ENCODE results near the gene SMCO2. TPM values are rescaled to one million over a fixed set of nuclear protein-coding genes. Genes with fewer than 3 reads are reported as not detected.

The SMCO2 gene
- total RNA-seq, 2 donors from 2014 or later = not detected

DNA sequence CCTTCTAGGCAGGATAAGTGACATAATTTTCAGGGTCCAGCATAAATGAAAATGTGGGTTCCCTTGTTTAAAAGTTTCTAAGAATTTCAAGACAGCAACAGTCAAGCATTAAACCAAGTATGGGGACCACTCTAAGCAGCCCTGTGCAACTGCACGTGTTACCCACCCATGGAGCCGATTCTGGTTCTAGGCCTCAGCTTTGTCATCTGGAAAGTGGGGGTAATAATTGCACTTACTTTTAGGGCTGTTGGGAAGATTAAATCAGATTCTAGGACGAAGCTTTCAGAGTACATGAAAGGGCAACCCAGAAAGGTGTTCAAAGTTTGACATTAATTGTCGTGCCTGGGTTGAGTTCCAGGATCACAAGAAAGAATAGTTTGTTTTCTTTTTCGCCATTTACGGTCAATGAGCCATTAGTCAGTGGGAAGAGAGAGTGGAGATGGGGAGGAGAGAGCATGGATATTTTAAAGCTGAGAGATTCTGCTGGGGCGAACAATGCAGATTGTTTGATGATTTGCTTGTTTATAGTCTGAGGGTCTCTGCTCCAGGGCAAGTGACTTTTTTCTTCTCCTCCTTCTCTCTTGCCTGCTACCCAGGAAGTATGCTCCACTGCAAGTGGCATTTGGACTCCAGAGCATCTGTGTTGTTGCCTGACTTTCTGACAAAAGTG is 66.8 kb downstream of the SMCO2 start:
- Histone ChIP-seq H3K27ac (peak overlapping the region in 1 of 2 donors; percentile 6), H3K27me3 (no peaks in the 10 kb centered on the region), H3K9me3 (no peaks in the 10 kb centered on the region)

DNA sequence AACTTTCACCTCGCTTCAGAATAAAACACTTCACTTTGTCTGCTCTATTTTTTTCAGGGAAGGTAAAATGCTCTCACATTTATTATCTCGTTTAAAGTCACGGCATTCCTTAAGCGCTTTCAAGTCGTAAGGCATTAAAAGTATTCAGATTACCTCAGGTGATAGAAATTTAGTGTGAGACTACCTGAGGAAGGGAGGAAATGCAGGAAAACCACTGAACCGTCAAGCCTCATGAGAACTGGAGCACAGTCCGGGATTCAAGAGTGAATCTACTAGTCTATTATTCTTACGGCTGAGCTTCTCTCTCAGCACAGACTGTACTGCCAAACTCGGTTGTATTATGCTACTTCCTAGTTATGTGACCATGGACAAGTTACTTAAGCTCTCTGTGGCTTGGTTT is 69.1 kb downstream of the SMCO2 start:
- Histone ChIP-seq H3K4me1 (peaks cover 0 to 14% of the 10 kb centered on the region in 2 donors), H3K36me3 (no peaks in the 10 kb centered on the region), H3K4me3 (no peak overlapping the region), H3K27ac (no peak overlapping the region), H3K27me3 (no peaks in the 10 kb centered on the region), H3K9me3 (no peaks in the 10 kb centered on the region)
- TF ChIP-seq, protein P1, sequence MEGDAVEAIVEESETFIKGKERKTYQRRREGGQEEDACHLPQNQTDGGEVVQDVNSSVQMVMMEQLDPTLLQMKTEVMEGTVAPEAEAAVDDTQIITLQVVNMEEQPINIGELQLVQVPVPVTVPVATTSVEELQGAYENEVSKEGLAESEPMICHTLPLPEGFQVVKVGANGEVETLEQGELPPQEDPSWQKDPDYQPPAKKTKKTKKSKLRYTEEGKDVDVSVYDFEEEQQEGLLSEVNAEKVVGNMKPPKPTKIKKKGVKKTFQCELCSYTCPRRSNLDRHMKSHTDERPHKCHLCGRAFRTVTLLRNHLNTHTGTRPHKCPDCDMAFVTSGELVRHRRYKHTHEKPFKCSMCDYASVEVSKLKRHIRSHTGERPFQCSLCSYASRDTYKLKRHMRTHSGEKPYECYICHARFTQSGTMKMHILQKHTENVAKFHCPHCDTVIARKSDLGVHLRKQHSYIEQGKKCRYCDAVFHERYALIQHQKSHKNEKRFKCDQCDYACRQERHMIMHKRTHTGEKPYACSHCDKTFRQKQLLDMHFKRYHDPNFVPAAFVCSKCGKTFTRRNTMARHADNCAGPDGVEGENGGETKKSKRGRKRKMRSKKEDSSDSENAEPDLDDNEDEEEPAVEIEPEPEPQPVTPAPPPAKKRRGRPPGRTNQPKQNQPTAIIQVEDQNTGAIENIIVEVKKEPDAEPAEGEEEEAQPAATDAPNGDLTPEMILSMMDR (IDR thresholded peaks at IDR 0.05) = no peak
- DNase-seq (ENCODE audit: low spot score) = no peak

More for the DNA sequence above, 66.8 kb downstream of the SMCO2 start:
- Histone ChIP-seq H3K4me1 (peaks cover 0 to 14% of the 10 kb centered on the region in 2 donors), H3K4me3 (no peak overlapping the region), H3K36me3 (no peaks in the 10 kb centered on the region)
- no peak for DNase-seq (ENCODE audit: low spot score)
- TF ChIP-seq, protein P1 (IDR thresholded peaks at IDR 0.05) = no peak

DNA sequence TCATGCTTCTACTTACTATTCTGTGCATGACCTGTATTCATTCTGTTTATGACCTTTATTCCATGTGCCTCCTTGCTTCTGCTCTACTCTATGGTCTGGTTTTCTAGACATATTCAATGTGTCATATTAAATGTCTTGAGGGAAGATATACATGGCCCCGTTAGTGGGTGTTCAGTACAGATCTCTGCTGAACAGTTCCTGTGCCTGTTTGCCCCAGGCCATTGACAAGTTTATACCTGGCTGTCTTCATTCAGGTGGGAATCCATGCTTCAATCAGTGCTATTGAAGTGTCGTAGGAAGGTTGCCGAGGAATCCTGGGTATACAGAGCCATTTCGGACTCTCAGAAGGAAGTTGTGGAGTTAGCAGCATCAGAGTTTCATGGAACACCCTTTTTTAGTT is 70.1 kb downstream of the SMCO2 start:
- DNase-seq (ENCODE audit: low spot score) = no peak
- peaks cover 0 to 15% of the 10 kb centered on the region in 2 donors for H3K4me1 ChIP-seq
- TF ChIP-seq, protein P1 (IDR thresholded peaks at IDR 0.05) = no peak
- no peaks in the 10 kb centered on the region for H3K9me3 ChIP-seq
- no peaks in the 10 kb centered on the region for H3K27me3 ChIP-seq
- no peak overlapping the region for H3K4me3 ChIP-seq
- no peaks in the 10 kb centered on the region for H3K36me3 ChIP-seq
- H3K27ac ChIP-seq = no peak overlapping the region

DNA sequence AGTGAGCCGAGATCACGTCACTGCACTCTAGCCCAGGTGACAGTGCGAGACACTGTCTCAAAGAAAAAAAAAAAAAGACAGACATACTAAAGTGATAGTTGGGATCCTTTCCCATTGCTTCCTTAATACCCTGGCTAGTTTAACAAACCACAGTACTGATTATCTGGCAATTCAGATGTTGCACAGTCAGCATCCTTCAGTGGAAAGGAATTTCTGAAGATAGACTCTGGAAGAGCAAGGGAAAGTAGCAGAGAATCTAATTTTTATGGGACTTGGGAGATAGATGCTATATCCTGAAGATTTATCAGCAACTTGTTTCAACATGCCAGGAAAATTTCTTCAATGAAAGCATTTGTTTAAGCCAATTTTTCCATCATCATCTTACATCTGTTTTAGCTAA is 71.0 kb downstream of the SMCO2 start:
- Histone ChIP-seq H3K27ac (no peak overlapping the region), H3K36me3 (no peaks in the 10 kb centered on the region), H3K4me1 (peaks cover 0 to 16% of the 10 kb centered on the region in 2 donors), H3K27me3 (no peaks in the 10 kb centered on the region), H3K4me3 (no peak overlapping the region), H3K9me3 (no peaks in the 10 kb centered on the region)
- DNase-seq (ENCODE audit: low spot score) = no peak
- TF ChIP-seq, protein P1 (IDR thresholded peaks at IDR 0.05) = no peak

DNA sequence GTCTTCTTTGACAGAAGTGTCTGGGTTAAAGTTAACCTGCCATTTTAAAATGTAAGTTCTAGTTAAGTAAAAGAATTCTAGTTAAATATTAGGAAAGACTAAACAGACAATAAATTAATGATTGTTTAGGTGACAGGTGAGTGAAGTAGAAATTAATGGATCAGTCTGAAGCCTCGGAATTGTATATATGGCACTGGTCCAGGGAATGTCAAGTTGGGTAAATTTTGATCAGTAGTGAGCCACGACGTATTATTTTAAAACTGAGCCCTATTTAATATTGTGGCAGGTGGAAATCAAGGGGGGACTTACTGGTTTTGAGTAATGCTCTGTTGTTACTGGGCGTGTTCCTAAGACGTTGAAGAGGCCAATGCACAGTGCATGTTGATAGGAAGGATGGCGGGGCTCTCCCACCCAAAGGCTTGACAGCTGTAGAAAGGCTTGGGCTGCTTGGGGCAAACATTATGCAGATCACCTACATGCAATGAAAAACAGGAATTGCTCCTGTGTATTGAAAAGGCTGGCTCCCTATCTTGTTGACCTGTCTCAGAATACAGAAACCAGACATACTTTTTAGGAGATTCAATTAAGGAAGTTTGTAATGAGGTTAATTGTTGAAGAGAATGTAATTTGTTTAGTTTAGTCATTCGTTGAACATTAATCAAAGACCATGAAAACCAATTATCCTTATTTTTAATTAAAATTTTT is 71.6 kb downstream of the SMCO2 start:
- H3K27me3 ChIP-seq = no peaks in the 10 kb centered on the region
- TF ChIP-seq, protein P1 (IDR thresholded peaks at IDR 0.05) = no peak
- H3K27ac ChIP-seq = no peak overlapping the region
- H3K4me1 ChIP-seq = peaks cover 0 to 21% of the 10 kb centered on the region in 2 donors
- no peaks in the 10 kb centered on the region for H3K36me3 ChIP-seq
- DNase-seq (ENCODE audit: low spot score) = no peak
- H3K9me3 ChIP-seq = no peaks in the 10 kb centered on the region
- H3K4me3 ChIP-seq = no peak overlapping the region

All from right atrium auricular region (tissue), 2 donors.